ENCODE data around the gene CC2D1A.

CC2D1A gene

DNA sequence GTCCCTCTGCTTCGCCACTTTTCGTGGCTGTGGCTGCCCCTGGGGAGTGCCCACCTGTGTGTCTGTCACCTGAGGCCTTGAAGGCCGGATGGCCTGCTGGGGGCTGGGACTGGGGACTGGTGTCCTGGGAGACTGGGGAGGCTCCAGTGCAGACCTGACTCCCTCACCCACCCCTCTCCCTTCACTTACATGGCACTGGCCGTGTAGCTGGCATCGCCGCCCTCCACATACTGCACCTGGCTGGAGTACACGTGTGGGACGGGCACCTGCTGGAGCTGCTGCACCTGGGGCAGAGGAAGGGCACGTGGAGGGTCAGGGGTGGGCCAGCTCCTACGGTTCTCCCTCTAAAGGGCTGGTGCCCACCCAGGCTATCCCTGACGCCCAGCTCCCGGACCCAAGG is 71.8 kb downstream of the CC2D1A start:
- TF ChIP-seq ZFX (IDR thresholded peaks at IDR 0.05; ENCODE audit: borderline replicate concordance): no peak
- TF ChIP-seq, protein P1, sequence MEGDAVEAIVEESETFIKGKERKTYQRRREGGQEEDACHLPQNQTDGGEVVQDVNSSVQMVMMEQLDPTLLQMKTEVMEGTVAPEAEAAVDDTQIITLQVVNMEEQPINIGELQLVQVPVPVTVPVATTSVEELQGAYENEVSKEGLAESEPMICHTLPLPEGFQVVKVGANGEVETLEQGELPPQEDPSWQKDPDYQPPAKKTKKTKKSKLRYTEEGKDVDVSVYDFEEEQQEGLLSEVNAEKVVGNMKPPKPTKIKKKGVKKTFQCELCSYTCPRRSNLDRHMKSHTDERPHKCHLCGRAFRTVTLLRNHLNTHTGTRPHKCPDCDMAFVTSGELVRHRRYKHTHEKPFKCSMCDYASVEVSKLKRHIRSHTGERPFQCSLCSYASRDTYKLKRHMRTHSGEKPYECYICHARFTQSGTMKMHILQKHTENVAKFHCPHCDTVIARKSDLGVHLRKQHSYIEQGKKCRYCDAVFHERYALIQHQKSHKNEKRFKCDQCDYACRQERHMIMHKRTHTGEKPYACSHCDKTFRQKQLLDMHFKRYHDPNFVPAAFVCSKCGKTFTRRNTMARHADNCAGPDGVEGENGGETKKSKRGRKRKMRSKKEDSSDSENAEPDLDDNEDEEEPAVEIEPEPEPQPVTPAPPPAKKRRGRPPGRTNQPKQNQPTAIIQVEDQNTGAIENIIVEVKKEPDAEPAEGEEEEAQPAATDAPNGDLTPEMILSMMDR (IDR thresholded peaks at IDR 0.05): no peak
- no peak overlapping the region for H3K27ac ChIP-seq

DNA sequence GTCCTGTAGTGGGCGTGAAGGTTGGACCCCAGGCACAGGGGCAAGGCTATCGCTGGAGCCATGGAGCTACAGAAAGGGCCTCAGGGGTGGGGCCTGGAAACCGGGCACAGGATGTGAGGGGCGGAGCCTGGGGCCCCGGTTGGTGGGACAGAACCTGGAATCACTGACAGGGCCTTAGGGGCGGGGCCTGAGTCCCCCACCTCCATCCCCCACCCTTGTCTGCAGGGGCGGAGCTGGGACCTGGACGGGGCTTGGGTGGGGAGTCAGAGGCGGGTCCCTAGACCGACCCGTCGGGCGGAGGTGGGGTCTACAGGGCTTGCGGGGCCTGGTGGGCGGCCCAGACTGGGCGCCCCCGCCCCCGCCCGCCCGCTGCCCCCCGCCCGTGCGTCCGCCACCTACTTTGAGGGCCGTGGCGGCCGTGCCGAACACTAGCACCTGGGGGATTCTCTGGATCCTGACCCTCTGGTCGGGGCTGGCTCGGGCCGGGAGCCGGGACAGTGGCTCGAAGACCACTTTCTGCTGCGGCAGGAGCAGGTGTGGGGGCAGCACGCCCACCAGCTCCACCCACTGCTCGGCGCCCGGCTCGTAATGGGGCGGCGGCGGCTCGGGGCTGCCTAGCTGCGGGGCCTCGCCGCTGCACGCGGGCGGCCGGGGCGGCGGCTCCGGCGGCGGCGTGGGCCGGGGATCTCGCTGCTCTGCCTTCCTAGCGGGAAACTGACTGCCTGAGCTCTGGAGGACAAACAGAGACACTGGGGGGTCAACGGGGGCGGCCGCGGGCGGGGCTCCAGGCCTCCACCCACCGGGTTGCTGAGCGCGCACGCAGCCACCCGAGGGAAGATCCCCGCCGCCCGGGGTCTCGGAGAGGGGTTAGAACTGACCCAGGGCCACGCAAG is 72.6 kb downstream of the CC2D1A start:
- H3K27ac ChIP-seq: no peak overlapping the region
- TF ChIP-seq, protein P1 (IDR thresholded peaks at IDR 0.05): no peak
- no peak for TF ChIP-seq ZFX (IDR thresholded peaks at IDR 0.05; ENCODE audit: borderline replicate concordance)

- no peak overlapping the region for H3K27ac ChIP-seq
- no peak for TF ChIP-seq ZFX (IDR thresholded peaks at IDR 0.05; ENCODE audit: borderline replicate concordance)
- TF ChIP-seq, protein P1 (IDR thresholded peaks at IDR 0.05): no peak
Observed at GRCh38 chr19:13979244-13979615, 73.2 kb downstream of the CC2D1A start.

- no peak overlapping the region for H3K27ac ChIP-seq
- no peak for TF ChIP-seq ZFX (IDR thresholded peaks at IDR 0.05; ENCODE audit: borderline replicate concordance)
- TF ChIP-seq, protein P1 (IDR thresholded peaks at IDR 0.05): no peak
Observed at GRCh38 chr19:13979686-13980085, 73.7 kb downstream of the CC2D1A start.

GRCh38 chr19:13980340-13980739 is 74.3 kb downstream of the CC2D1A start:
- TF ChIP-seq ZFX (IDR thresholded peaks at IDR 0.05; ENCODE audit: borderline replicate concordance): no peak
- TF ChIP-seq, protein P1 (IDR thresholded peaks at IDR 0.05): no peak
- no peak overlapping the region for H3K27ac ChIP-seq
